OCI-LY1 (cell line): ENCODE results near the gene ASIC5.

Experiments
- CTCF ChIP-seq: fragments of 200-600 bp; sonication (generic), shearing (Covaris generic); IDR thresholded peaks from 2 replicates; pipeline ENCODE4 v1.5.1; 2017; ENCODE audit warnings: mild to moderate bottlenecking, antibody characterized with exemption, low read length, moderate library complexity, mixed read lengths
- EZH2 ChIP-seq: fragments of 200-600 bp; sonication (generic), shearing (Covaris generic); IDR thresholded peaks from 2 replicates; pipeline ENCODE4 v1.8.0; 2017; ENCODE audit warnings: borderline replicate concordance, mixed run types, mild to moderate bottlenecking, antibody characterized with exemption, low read length, moderate library complexity, mixed read lengths

- peak; percentile 58 for TF ChIP-seq CTCF
- no peak for TF ChIP-seq EZH2
Observed at GRCh38 chr4:155787113-155787710, 78.9 kb downstream of the ASIC5 start.
